CD8-positive, alpha-beta memory T cell (primary cell): ENCODE results near the gene LCN15. TPM values are rescaled to one million over a fixed set of nuclear protein-coding genes. Genes with fewer than 3 reads are reported as not detected.
"Not testable (repeated sequence)": the region's sequence is repeated elsewhere in the genome, so short reads cannot be mapped to it uniquely, and the experiment has no call there.

ENCODE experiments used
- CTCF ChIA-PET: fragments of 350-600 bp; sonication (Branson Sonifier 250); formaldehyde crosslinking; loops from one replicate; lab custom pipeline; 2021; ENCODE audit warnings: antibody characterized with exemption; lab: Charles Lee
- POLR2A ChIA-PET: fragments of 350-600 bp; sonication (Branson Sonifier 250); formaldehyde crosslinking; loops from one replicate; lab custom pipeline; 2021; ENCODE audit warnings: antibody characterized with exemption; lab: Charles Lee
- DNase-seq, 5 donors: peaks; one replicate each; pipeline versions ENCODE4 v3.0.0 to v3.0.0-alpha.2; 2020 to 2022; ENCODE audit warnings: mixed read lengths in 1 of 5
- H3K27ac ChIP-seq: one replicate; pipeline ENCODE4 v1.7.0; 2013; ENCODE audit warnings: low read depth, mild to moderate bottlenecking, low read length, moderate library complexity
- H3K27me3 ChIP-seq: 2 replicates; pipeline ENCODE4 v1.7.0; 2013; ENCODE audit warnings: low read length, mild to moderate bottlenecking; ENCODE audit not compliant: insufficient read depth, poor library complexity, severe bottlenecking
- H3K36me3 ChIP-seq: 2 replicates; pipeline ENCODE4 v1.7.0; 2013; ENCODE audit warnings: mild to moderate bottlenecking, low read length, moderate library complexity; ENCODE audit not compliant: insufficient read depth
- H3K4me1 ChIP-seq: 2 replicates; pipeline ENCODE4 v1.7.0; 2013; ENCODE audit warnings: mild to moderate bottlenecking, low read length, moderate library complexity; ENCODE audit not compliant: insufficient read depth
- H3K4me3 ChIP-seq: 2 replicates; pipeline ENCODE4 v1.7.0; 2013; ENCODE audit warnings: mild to moderate bottlenecking, low read length
- H3K9me3 ChIP-seq: 2 replicates; pipeline ENCODE4 v1.7.0; 2013; ENCODE audit warnings: mild to moderate bottlenecking, low read length
- H3K27ac Mint-ChIP-seq, 8 donors: one replicate each; pipeline ENCODE4 v1.8.0; 2020 to 2021; ENCODE audit warnings: mixed read lengths in 8 of 8, mild to moderate bottlenecking in 6 of 8, inconsistent platforms in 3 of 8, moderate library complexity in 3 of 8
- H3K27me3 Mint-ChIP-seq, 2 donors: one replicate each; pipeline ENCODE4 v1.8.0; 2020 to 2021; ENCODE audit warnings: mixed read lengths in 2 of 2, mild to moderate bottlenecking in 1 of 2, moderate library complexity in 1 of 2
- H3K36me3 Mint-ChIP-seq, 3 donors: one replicate each; pipeline ENCODE4 v1.8.0; 2020 to 2021; ENCODE audit warnings: mixed read lengths in 3 of 3, inconsistent platforms in 1 of 3, mild to moderate bottlenecking in 1 of 3
- H3K4me1 Mint-ChIP-seq, 3 donors: one replicate each; pipeline ENCODE4 v1.8.0; 2020 to 2021; ENCODE audit warnings: mixed read lengths in 3 of 3, inconsistent platforms in 1 of 3, mild to moderate bottlenecking in 1 of 3
- H3K4me3 Mint-ChIP-seq, 7 donors: one replicate each; pipeline ENCODE4 v1.8.0; 2020 to 2021; ENCODE audit warnings: mixed read lengths in 7 of 7, mild to moderate bottlenecking in 6 of 7, moderate library complexity in 4 of 7, inconsistent platforms in 2 of 7
- H3K9me3 Mint-ChIP-seq, 5 donors: one replicate each; pipeline ENCODE4 v1.8.0; 2020 to 2022; ENCODE audit warnings: mixed read lengths in 5 of 5, mild to moderate bottlenecking in 3 of 5, moderate library complexity in 2 of 5, inconsistent platforms in 1 of 5
- polyA plus RNA-seq: library from polyadenylated mRNA; unstranded; fragments of 300-500 nt; fragmentation: Illumina TruSeq; gene quantifications from one replicate; pipeline ENCODE4 v1.2.3, GENCODE V29; 2021
- total RNA-seq, 2 experiments: library from RNA; stranded (reverse); gene quantifications; one replicate each; pipeline ENCODE4 v1.2.3, GENCODE V29; 2021

The LCN15 gene
- total and polyA plus RNA-seq, 3 experiments from 2014 or later, result not detected

- H3K4me1 Mint-ChIP-seq, result no peaks in the 10 kb centered on the region
- Histone ChIP-seq H3K4me3 (no peak overlapping the region), H3K27me3 (no peaks in the 10 kb centered on the region), H3K36me3 (no peaks in the 10 kb centered on the region), H3K4me1 (no peaks in the 10 kb centered on the region), H3K27ac (no peak overlapping the region), H3K9me3 (peaks cover 4% of the 10 kb centered on the region)
- no peak overlapping the region for H3K27ac Mint-ChIP-seq
- CTCF ChIA-PET, result no interaction called here
- H3K9me3 Mint-ChIP-seq, result peaks cover 10 to 17% (median 11%) of the 10 kb centered on the region in 5 donors
- peaks cover 0 to 10% (median 0%) of the 10 kb centered on the region in 3 donors for H3K36me3 Mint-ChIP-seq
- no peak for DNase-seq
- H3K4me3 Mint-ChIP-seq, result no peak overlapping the region
- H3K27me3 Mint-ChIP-seq, result peaks cover 7 to 27% of the 10 kb centered on the region in 2 donors
- POLR2A ChIA-PET, result no interaction called here
Observed at GRCh38 chr9:136756836-136757235, 7.5 kb downstream of the LCN15 start.

GRCh38 chr9:136756134-136756438 is 8.2 kb downstream of the LCN15 start:
- H3K27ac ChIP-seq, result no peak overlapping the region
- no peak overlapping the region for H3K4me3 ChIP-seq
- H3K27me3 ChIP-seq, result no peaks in the 10 kb centered on the region
- Mint-ChIP-seq H3K27me3 (peaks cover 10 to 27% of the 10 kb centered on the region in 2 donors), H3K27ac (no peak overlapping the region), H3K4me3 (no peak overlapping the region), H3K9me3 (peaks cover 14 to 22% (median 18%) of the 10 kb centered on the region in 5 donors), H3K36me3 (peaks cover 0 to 12% (median 0%) of the 10 kb centered on the region in 3 donors), H3K4me1 (no peaks in the 10 kb centered on the region)
- no peaks in the 10 kb centered on the region for H3K4me1 ChIP-seq
- no peaks in the 10 kb centered on the region for H3K36me3 ChIP-seq
- ChIA-PET POLR2A (no interaction called here), CTCF (no interaction called here)
- peaks cover 9% of the 10 kb centered on the region for H3K9me3 ChIP-seq
- no peak for DNase-seq

- CTCF ChIA-PET, POLR2A ChIA-PET, H3K27ac Mint-ChIP-seq, H3K36me3 ChIP-seq, H3K4me3 Mint-ChIP-seq, H3K9me3 ChIP-seq, H3K27ac ChIP-seq, H3K4me1 ChIP-seq, DNase-seq, H3K4me3 ChIP-seq, H3K27me3 ChIP-seq, H3K4me1 Mint-ChIP-seq: not testable (repeated sequence)
- peaks cover 0 to 12% (median 0%) of the 10 kb centered on the region in 3 donors for H3K36me3 Mint-ChIP-seq
- H3K27me3 Mint-ChIP-seq, result peaks cover 6 to 22% of the 10 kb centered on the region in 2 donors
- peaks cover 15 to 22% (median 18%) of the 10 kb centered on the region in 5 donors for H3K9me3 Mint-ChIP-seq
Observed at GRCh38 chr9:136755302-136756133, 8.8 kb downstream of the LCN15 start.

GRCh38 chr9:136754626-136755301 is 9.6 kb downstream of the LCN15 start:
- CTCF ChIA-PET, result no interaction called here
- H3K36me3 ChIP-seq, result no peaks in the 10 kb centered on the region
- no peak for DNase-seq
- no peak overlapping the region for H3K27ac ChIP-seq
- H3K4me3 ChIP-seq, result no peak overlapping the region
- Mint-ChIP-seq H3K4me1 (no peaks in the 10 kb centered on the region), H3K36me3 (peaks cover 0 to 12% (median 0%) of the 10 kb centered on the region in 3 donors), H3K4me3 (no peak overlapping the region), H3K27ac (no peak overlapping the region), H3K27me3 (peaks cover 6 to 18% of the 10 kb centered on the region in 2 donors), H3K9me3 (peaks cover 15 to 22% (median 19%) of the 10 kb centered on the region in 5 donors)
- no peaks in the 10 kb centered on the region for H3K27me3 ChIP-seq
- H3K4me1 ChIP-seq, result no peaks in the 10 kb centered on the region
- H3K9me3 ChIP-seq, result peaks cover 9% of the 10 kb centered on the region
- POLR2A ChIA-PET, result no interaction called here

GRCh38 chr9:136754059-136754572 is 10.2 kb downstream of the LCN15 start:
- Mint-ChIP-seq H3K4me3 (no peak overlapping the region), H3K27ac (no peak overlapping the region), H3K36me3 (peaks cover 0 to 12% (median 0%) of the 10 kb centered on the region in 3 donors), H3K27me3 (peaks cover 5 to 14% of the 10 kb centered on the region in 2 donors), H3K4me1 (no peaks in the 10 kb centered on the region), H3K9me3 (peaks cover 15 to 22% (median 19%) of the 10 kb centered on the region in 5 donors)
- CTCF ChIA-PET, result no interaction called here
- POLR2A ChIA-PET, result no interaction called here
- Histone ChIP-seq H3K27me3 (no peaks in the 10 kb centered on the region), H3K9me3 (peaks cover 9% of the 10 kb centered on the region), H3K4me1 (no peaks in the 10 kb centered on the region), H3K36me3 (no peaks in the 10 kb centered on the region), H3K4me3 (no peak overlapping the region), H3K27ac (no peak overlapping the region)
- DNase-seq, result no peak

- no peak overlapping the region for H3K4me3 Mint-ChIP-seq
- DNase-seq, result no peak
- no peaks in the 10 kb centered on the region for H3K4me1 ChIP-seq
- peaks cover 5 to 14% of the 10 kb centered on the region in 2 donors for H3K27me3 Mint-ChIP-seq
- H3K36me3 Mint-ChIP-seq, result peaks cover 0 to 12% (median 0%) of the 10 kb centered on the region in 3 donors
- no peaks in the 10 kb centered on the region for H3K27me3 ChIP-seq
- peaks cover 15 to 22% (median 19%) of the 10 kb centered on the region in 5 donors for H3K9me3 Mint-ChIP-seq
- no peaks in the 10 kb centered on the region for H3K4me1 Mint-ChIP-seq
- CTCF ChIA-PET, result no interaction called here
- no peak overlapping the region for H3K4me3 ChIP-seq
- POLR2A ChIA-PET, result no interaction called here
- H3K27ac Mint-ChIP-seq, result no peak overlapping the region
- H3K9me3 ChIP-seq, result peaks cover 9% of the 10 kb centered on the region
- H3K36me3 ChIP-seq, result no peaks in the 10 kb centered on the region
- no peak overlapping the region for H3K27ac ChIP-seq
Observed at GRCh38 chr9:136753371-136754058, 10.8 kb downstream of the LCN15 start.

GRCh38 chr9:136751814-136752213 is 12.5 kb downstream of the LCN15 start:
- H3K4me1 ChIP-seq, result no peaks in the 10 kb centered on the region
- H3K27me3 Mint-ChIP-seq, result peaks cover 8 to 19% of the 10 kb centered on the region in 2 donors
- POLR2A ChIA-PET, result no interaction called here
- no peak overlapping the region for H3K27ac Mint-ChIP-seq
- no peaks in the 10 kb centered on the region for H3K36me3 ChIP-seq
- DNase-seq, result no peak
- CTCF ChIA-PET, result interaction anchor here (1.2 kb wide), 1 partner anchor 15 kb away, joined by 3 read pairs; no protein-coding TSS in a partner anchor
- no peak overlapping the region for H3K4me3 ChIP-seq
- no peak overlapping the region for H3K27ac ChIP-seq
- peaks cover 15 to 22% (median 19%) of the 10 kb centered on the region in 5 donors for H3K9me3 Mint-ChIP-seq
- no peaks in the 10 kb centered on the region for H3K27me3 ChIP-seq
- H3K4me1 Mint-ChIP-seq, result no peaks in the 10 kb centered on the region
- H3K36me3 Mint-ChIP-seq, result peaks cover 0 to 12% (median 0%) of the 10 kb centered on the region in 3 donors
- H3K9me3 ChIP-seq, result peaks cover 9% of the 10 kb centered on the region
- no peak overlapping the region for H3K4me3 Mint-ChIP-seq
